Measurements from ENCODE around the gene PIAS2.

- TF ChIP-seq EZH2 (IDR thresholded peaks at IDR 0.05; ENCODE audit: borderline replicate concordance, low read length) (no peak), CTCF (conservative IDR thresholded peaks at IDR 0.05 in 1 of 2, IDR thresholded peaks at IDR 0.05 in 1 of 2; ENCODE audit: extremely low read depth in 1 of 2, insufficient read depth in 1 of 2, low read depth in 1 of 2, low read length in 2 of 2) (no peak)
Observed at GRCh38 chr18:46809145-46809544, 108.2 kb downstream of the PIAS2 start.

Measured in mammary epithelial cell (primary cell).